NB4 (cell line): ENCODE measurements around the gene PDCD1.

Experiments
- CTCF ChIP-seq: IDR thresholded peaks from one replicate; pipeline ENCODE4 v1.5.1; 2012; ENCODE audit warnings: low read depth, low read length
- MYC ChIP-seq: IDR thresholded peaks from 2 replicates; pipeline ENCODE4 v1.6.1; 2011; ENCODE audit warnings: low read depth, low read length
- POLR2A ChIP-seq: IDR thresholded peaks from 2 replicates; pipeline ENCODE4 v1.6.1; 2011; ENCODE audit warnings: mild to moderate bottlenecking; ENCODE audit not compliant: insufficient read length; ENCODE audit errors: extremely low read depth

DNA sequence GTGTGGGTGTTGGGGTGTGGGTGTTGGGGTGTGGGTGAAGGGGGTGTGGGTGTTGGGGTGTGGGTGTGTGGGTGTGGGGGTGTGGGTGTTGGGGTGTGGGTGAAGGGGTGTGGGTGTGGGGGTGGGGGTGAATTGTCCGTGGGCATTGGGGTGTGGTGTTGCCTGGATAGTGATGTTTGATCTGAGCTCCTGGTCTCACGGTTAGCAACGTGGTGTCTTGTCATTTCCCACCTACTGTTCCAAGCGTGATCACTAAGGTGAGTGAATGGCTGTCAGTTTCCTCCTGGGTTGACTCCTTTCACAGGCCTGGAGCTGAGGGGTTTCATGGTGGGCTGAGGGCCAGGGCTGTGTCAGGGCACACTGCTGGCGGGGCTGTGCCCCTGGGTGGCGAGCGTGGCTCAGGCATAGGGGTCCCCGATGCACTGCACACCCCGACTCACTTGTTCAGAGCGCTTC is 38.1 kb upstream of the PDCD1 start:
- no peak for TF ChIP-seq CTCF
- no peak for TF ChIP-seq POLR2A
- no peak for TF ChIP-seq MYC
